GM19452 (cell line): ENCODE results near the gene ZNF750.

ENCODE experiments used
- ATAC-seq: cut with Tn5 transposase; IDR thresholded peaks from one replicate; pipeline ENCODE4 v1.9.1; 2021; ENCODE audit not compliant: unreplicated experiment

ZNF750 gene

DNA sequence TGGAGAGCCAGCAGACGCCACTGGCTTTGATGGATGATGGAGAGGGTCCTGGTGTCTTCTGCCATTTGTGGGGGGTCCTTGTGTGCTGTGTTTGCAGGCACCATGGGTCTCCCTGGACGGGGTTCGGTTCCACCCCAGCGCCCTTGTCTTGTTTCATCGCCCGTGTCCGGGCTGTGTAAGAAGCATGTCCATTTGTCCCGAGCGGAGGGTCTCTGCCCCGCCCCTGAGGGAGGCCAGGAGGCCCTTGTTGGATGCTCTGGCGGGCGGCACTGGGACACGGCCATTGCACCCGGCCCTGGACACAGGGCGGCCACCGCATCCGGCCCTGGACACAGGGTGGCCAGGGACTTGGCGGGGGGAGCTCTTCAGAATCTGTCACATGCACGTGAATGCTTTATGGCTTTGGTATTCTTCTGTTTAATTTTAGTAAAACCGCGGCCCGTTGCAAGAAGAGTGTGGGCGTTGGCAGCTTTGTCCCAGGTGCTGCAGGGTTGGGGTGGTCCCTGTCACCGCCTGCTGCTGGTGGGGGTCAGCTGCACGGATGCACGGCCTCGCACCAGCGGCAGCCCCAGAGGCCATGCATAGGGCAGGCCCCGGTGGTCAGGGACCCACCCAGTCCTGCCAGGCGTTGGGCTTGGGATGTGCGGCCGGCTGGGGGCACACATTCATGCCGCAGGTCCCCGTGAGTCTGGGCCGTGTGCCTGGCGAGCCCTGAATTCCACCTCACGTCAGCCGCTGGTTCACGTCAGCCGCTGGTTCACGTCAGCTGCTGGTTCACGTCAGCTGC is 21.0 kb upstream of the ZNF750 start:
- ATAC-seq, result no peak

DNA sequence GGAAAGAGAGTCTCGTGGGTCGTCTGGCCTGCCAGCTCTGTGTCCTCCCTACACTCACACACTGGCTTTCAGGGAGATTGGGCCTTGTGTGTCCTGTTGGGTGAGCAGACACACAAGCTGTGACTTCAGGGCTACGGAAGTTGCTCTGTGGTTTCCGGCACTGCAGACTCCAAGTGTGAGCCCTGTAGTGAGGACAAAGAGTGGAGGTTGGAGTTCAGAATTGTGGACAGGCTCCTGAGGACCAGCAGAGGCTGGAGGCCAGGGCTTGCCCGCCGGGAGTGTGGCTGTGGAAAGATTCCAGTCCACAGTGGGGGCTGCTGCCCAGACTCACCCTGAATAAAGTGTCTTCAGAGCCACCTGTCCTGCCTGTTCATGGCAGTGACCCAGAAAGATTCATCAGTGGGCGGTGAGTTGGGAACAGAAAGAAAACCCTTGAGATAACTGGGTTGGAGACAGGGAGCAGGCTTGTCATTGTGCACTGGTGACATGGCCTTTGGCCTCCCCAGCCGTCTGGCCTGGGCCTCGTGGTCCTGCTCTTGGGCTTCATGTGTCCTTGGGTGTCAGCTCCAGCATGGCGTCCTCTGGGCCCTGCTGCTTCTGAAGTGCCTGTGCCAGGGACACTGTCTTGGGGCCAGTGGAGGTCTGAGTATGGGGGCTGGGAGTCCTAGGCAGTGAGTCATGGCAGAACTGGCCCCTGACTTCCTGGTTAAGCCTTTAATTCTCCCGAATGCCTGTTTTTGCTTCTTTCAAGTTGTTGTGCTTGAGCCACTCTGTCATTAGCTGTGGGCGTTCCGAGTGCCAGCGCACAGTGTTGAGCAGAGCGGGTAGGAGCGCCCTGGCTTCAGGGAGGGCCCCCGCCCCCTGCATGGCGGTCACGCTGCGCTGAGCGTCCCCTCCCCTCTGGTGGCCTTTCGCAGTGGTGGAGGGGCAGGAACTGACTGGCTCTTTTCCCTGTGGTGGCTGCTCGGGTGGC is 19.9 kb upstream of the ZNF750 start:
- no peak for ATAC-seq

DNA sequence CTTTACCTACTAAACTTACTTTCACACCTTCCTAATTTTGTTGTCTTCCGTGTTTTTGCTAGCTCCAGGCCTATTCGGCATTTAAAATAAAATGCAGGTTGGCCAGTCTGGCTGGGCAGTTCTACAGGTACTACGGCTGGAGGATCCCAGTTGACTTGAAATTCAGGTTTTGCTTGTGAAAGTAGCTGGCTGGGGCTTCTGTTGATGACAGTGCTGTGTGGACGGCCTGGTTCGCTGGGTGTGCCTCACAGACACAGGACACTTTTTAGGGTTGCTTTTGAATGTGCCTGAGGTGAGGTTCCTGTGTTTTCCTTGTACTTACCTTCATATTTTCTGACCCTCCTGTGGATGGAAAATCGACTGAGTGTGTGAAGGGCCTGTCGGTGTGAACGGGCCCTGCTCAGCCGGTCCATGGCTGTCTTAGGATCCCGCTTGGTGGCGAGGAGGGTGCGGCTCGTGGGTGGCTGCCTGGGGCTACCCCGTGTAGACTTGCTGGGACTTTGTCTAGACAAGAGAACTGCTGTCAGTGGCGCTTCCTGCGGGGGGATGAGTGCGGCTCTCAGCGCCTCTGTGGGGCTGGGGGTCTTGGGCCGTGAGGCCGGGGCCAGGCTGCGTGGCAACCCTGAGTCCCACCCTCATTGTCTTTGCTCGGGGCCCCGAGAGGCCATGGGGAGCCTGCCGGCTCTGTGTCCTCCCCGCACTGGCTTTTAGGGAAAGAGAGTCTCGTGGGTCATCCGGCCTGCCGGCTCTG is 18.7 kb upstream of the ZNF750 start:
- ATAC-seq, result no peak

GRCh38 chr17:82856361-82856760 is 16.5 kb upstream of the ZNF750 start:
- no peak for ATAC-seq

DNA sequence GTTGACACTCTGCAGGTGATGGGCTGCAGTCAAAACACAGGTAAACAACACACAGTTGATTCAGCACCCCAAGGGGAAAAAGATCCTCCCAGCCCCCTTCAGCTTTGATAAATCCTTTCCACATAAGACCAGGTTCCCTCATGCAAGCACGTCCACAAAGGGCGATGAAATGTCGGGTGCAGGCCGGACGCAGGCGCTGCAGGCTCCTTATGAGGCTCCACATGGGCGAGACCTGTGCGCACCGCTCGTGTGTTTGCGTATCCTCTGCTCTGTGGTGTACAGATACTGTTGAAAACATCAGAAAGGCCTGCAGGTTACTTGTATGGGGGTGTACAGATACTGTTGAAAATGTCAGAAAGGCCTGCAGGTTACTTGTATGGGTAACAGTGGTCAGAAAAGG is 14.4 kb upstream of the ZNF750 start:
- no peak for ATAC-seq

GRCh38 chr17:82851381-82851780 is 11.6 kb upstream of the ZNF750 start:
- no peak for ATAC-seq

DNA sequence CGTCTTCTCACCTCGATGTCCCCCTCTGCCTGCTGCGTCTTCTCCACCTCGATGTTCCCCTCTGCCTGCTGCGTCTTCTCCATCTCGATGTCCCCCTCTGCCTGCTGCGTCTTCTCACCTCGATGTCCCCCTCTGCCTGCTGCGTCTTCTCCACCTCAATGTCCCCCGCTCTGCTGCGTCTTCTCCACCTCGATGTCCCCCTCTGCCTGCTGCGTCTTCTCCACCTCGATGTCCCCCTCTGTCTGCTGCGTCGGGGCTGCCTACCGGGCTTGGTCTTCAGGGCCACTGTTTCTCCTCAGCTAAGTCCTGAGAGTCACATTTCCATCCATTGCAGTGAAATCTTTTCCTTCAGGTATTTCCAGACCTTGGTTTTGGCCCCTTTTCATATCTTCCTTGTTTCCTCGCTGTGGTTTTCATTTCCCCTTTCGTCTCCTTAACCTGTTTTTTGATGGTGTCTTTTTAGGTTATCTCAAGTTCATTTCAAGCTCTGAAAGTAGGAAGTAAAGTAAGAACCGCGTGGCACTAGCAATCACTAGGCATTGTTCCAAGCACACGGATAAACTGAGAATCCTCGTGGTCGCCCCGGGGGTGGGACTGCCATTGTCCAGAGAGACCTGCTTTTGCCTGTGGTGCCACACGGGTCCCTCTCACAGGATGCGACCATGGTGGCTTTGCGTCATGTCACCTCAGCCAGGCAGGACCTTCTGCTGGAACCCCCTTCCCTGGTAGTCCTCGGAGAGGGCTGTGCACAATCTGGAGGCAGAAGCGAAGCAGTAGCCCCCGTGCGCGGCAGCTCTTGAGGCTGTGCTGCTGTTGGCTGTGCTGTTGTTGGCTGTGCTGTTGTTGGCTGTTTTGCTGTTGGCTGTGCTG is 9.5 kb upstream of the ZNF750 start:
- no peak for ATAC-seq

DNA sequence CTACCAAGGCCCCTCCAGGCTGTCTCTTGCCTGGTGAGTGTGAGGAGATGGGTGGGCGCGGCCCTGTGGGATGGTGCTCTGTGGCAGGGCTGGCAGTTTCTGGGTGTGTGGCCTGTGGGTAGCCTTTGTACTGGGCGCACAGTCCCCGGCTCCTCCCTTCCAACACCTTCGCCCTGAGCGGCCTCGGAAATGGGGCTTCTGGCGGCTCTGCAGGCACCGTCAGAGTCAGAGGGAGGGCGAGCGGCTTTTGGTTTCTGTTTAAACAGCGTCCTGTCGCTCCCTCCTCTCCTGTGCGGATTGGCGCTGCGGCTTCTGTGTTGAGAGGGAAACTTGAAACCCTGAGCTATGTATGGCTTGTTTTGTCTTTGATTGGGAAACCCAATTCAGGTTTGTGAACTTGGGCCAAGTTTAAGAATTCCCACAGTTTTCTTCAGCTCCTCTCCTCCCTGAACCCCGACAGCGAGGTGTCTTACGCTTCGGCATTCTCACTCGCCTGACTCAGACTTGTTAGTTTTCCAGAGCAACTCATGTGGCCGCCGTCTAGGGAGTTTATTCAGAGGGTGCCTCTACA is 8.3 kb upstream of the ZNF750 start:
- no peak for ATAC-seq

DNA sequence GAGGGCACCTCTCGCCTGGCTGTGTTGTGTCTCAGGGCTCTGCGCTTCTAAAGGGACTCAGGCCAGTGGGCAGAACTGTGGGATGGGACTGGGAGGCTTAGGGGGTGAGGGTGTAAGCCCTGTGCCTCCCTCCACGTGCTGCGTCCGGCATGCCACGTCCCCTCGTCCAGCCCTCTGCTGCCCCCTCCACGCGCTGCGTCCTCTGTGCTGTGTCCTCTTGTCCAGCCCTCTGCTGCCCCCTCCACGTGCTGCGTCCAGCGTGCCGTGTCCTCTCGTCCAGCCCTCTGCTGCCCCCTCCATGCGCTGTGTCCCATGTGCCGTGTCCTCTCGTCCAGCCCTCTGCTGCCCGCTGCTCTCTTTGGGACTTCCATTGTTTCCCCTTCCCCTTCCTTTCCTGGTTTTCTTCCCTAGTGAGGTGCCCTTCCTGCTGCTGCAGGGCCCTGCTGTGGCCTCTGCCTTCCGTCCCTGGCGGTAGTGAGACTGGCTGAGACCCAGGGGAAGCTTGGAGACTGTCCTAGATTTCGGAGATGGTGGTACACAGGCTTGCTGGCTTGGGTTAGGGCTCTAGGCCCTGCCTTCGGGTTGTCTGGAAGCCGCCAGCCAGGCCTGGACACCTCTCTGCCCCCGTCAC is 6.4 kb upstream of the ZNF750 start:
- no peak for ATAC-seq

DNA sequence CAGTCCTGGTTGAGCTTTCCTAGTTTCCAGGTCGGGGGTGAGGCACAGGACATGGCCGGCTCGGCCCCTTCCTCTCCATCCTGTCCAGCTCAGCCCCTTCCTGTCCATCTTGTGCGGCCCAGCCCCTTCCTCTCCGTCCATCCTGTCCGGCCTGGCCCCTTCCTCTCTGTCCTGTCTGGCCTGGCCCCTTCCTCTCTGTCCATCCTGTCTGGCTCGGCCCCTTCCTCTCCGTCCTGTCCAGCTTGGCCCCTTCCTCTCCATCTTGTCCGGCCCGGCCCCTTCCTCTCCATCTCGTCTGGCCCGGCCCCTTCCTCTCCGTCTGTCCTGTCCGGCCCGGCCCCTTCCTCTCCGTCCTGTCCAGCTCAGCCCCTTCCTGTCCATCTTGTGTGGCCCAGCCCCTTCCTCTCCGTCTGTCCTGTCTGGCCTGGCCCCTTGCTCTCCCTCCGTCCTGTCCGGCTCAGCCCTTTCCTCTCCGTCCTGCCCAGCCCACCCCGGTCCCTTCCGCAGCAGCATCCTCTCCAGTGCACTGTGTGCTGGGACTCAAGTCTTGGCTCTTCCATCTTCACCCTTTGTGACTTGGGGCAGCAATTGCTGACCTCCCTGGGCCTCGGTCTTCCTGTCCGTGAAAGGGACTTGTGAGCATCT is 5.5 kb upstream of the ZNF750 start:
- ATAC-seq, result no peak

- no peak for ATAC-seq
These were observed 5.0 kb upstream of the ZNF750 start for GRCh38 chr17:82844796-82845162.

GRCh38 chr17:82843904-82844680 is 4.3 kb upstream of the ZNF750 start:
- no peak for ATAC-seq

GRCh38 chr17:82841921-82842596 is 2.2 kb upstream of the ZNF750 start:
- no peak for ATAC-seq

DNA sequence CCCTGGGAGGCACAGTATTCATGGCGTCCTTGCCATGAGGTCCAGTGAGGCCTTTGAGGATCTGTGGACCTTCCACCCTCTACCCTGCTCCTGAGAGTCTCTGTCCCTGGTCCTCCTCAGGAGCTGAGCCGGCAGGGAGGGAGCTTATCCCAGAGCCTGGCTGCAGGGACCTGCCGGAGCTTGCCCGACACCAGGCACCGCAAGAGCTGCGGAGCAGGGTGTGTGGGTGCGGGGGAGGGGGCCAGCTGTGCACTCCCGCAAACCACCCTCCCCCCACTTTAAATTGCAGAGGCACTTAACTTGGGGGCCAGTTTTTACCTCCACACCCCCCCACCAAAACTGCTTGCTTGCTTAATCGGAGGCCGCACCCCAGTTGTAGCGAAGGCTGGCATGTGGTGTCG is 609 bp upstream of the ZNF750 start:
- ATAC-seq, result no peak

DNA sequence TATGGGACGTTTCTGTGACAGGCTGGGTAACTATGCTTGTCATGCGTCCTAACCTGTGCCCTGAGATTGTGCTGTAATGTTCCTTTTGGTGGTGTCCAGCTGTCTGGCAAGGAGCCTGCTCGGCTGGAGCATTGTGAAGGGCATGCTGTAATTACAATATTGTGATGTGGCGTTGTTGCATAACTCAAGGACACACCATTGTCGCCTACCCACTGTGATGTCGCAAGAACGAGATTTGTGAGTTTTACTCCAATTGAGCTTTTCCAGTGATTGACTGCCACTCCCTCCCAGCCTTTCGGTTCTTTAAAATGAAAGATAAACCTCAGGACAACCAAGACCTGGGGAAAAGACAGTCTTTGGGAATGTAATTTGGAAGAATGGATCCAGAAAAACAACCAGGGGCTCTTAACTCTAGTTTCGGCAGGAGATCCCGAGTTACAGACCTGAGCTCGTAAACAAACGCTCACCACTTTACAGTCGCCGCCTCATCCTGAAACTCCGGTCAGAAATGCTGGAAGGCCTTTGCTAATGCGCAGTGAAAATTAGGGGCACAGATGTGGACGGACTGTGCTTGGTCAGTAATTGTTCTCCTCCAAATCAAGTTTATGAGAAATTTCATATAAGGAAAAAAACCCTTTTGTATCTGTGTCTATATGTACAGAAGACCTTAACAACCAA is 1.3 kb downstream of the ZNF750 start:
- no peak for ATAC-seq

- ATAC-seq, result no peak
These were observed 2.1 kb downstream of the ZNF750 start for GRCh38 chr17:82837586-82838320.
